CD4-positive, alpha-beta memory T cell (primary cell): ENCODE measurements around the gene TRIM7. TPM values are rescaled to one million over a fixed set of nuclear protein-coding genes. Genes with fewer than 3 reads are reported as not detected.

Experiments used
- CTCF ChIA-PET: fragments of 350-600 bp; sonication (Branson Sonifier 250); formaldehyde crosslinking; loops from one replicate; lab custom pipeline; 2021; ENCODE audit warnings: inconsistent platforms; ENCODE audit not compliant: partially characterized antibody; lab: Charles Lee
- POLR2A ChIA-PET: fragments of 350-600 bp; sonication (Branson Sonifier 250); formaldehyde crosslinking; loops from one replicate; lab custom pipeline; 2021; ENCODE audit not compliant: partially characterized antibody; lab: Charles Lee
- DNase-seq, 5 donors: peaks; one replicate each; pipeline versions ENCODE4 v3.0.0 to v3.0.0-alpha.2; 2020 to 2022; ENCODE audit warnings: mixed read lengths in 1 of 5
- H3K27ac ChIP-seq: one replicate; pipeline ENCODE4 v1.7.0; 2013; ENCODE audit warnings: low read depth, low read length
- H3K27me3 ChIP-seq: 2 replicates; pipeline ENCODE4 v1.7.0; 2013; ENCODE audit warnings: mild to moderate bottlenecking, low read length, moderate library complexity; ENCODE audit not compliant: insufficient read depth
- H3K36me3 ChIP-seq: 2 replicates; pipeline ENCODE4 v1.7.0; 2013; ENCODE audit warnings: mild to moderate bottlenecking, low read length, moderate library complexity; ENCODE audit not compliant: insufficient read depth
- H3K4me1 ChIP-seq: 2 replicates; pipeline ENCODE4 v1.7.0; 2013; ENCODE audit warnings: mild to moderate bottlenecking, low read length, moderate library complexity; ENCODE audit not compliant: insufficient read depth
- H3K4me3 ChIP-seq, 2 donors: one replicate each; pipeline ENCODE4 v1.7.0; 2013; ENCODE audit warnings: low read length in 2 of 2, mild to moderate bottlenecking in 1 of 2
- H3K9me3 ChIP-seq, 2 donors: one replicate each; pipeline ENCODE4 v1.7.0; 2013; ENCODE audit warnings: low read length in 2 of 2, control low read depth in 1 of 2; ENCODE audit not compliant: control insufficient read depth in 1 of 2
- H3K27ac Mint-ChIP-seq, 7 donors: one replicate each; pipeline ENCODE4 v1.8.0; 2020 to 2021; ENCODE audit warnings: mixed read lengths in 7 of 7, mild to moderate bottlenecking in 6 of 7, inconsistent platforms in 3 of 7, moderate library complexity in 3 of 7
- H3K27me3 Mint-ChIP-seq, 2 donors: one replicate each; pipeline ENCODE4 v1.8.0; 2020 to 2021; ENCODE audit warnings: mixed read lengths in 2 of 2
- H3K36me3 Mint-ChIP-seq, 2 donors: one replicate each; pipeline ENCODE4 v1.8.0; 2020 to 2021; ENCODE audit warnings: mixed read lengths in 2 of 2, inconsistent platforms in 1 of 2, mild to moderate bottlenecking in 1 of 2
- H3K4me1 Mint-ChIP-seq, 4 donors: one replicate each; pipeline ENCODE4 v1.8.0; 2020 to 2021; ENCODE audit warnings: mixed read lengths in 4 of 4, mild to moderate bottlenecking in 1 of 4
- H3K4me3 Mint-ChIP-seq, 8 donors: one replicate each; pipeline ENCODE4 v1.8.0; 2020 to 2021; ENCODE audit warnings: mixed read lengths in 8 of 8, mild to moderate bottlenecking in 7 of 8, moderate library complexity in 6 of 8, inconsistent platforms in 3 of 8
- H3K9me3 Mint-ChIP-seq, 8 donors: one replicate each; pipeline ENCODE4 v1.8.0; 2020 to 2021; ENCODE audit warnings: mixed read lengths in 8 of 8, mild to moderate bottlenecking in 5 of 8, inconsistent platforms in 3 of 8, moderate library complexity in 1 of 8
- intact Hi-C: fragments of 100-400 bp; cut with micrococcal nuclease; formaldehyde crosslinking; loops from one replicate; pipeline ENCODE4 v1.15.1; 2023
- polyA plus RNA-seq, 2 donors: library from polyadenylated mRNA; unstranded; fragments of 300-500 nt; fragmentation: Illumina TruSeq; gene quantifications; one replicate each; pipeline ENCODE4 v1.2.3, GENCODE V29; 2021
- total RNA-seq, 2 experiments: library from RNA; stranded (reverse); gene quantifications; one replicate each; pipeline ENCODE4 v1.2.3, GENCODE V29; 2021

The TRIM7 gene
- total and polyA plus RNA-seq, 4 experiments from 2014 or later: 0.63 to 4.2 (median 2.0) TPM

GRCh38 chr5:181203093-181203711, 1.8 kb downstream of the TRIM7 start:
- POLR2A ChIA-PET: interaction anchor here (0.9 to 8.9 kb wide), 5 partner anchors 10 to 58 kb away, joined by 3 to 412 read pairs (median 7); partner anchors contain the start of genes TRIM41 and TRIM52
- Mint-ChIP-seq H3K36me3 (peaks cover 0 to 17% of the 10 kb centered on the region in 2 donors), H3K27me3 (peaks cover 7 to 10% of the 10 kb centered on the region in 2 donors)

GRCh38 chr5:181200816-181201215, 4.2 kb downstream of the TRIM7 start:
- no peak overlapping the region for H3K27ac ChIP-seq
- ChIA-PET CTCF (interaction anchor here (7.8 kb wide), 1 partner anchor 10 kb away, joined by 100 read pairs; no protein-coding TSS in a partner anchor), POLR2A (interaction anchor here (2.3 to 8.9 kb wide), 2 partner anchors 8 to 11 kb away, joined by 21 to 412 read pairs; no protein-coding TSS in a partner anchor)
- no peak overlapping the region for H3K4me3 Mint-ChIP-seq
- intact Hi-C loops: no loop called here
- no peak for DNase-seq
- H3K4me3 ChIP-seq: no peak overlapping the region
- peaks cover 15% of the 10 kb centered on the region for H3K4me1 ChIP-seq
- H3K27me3 ChIP-seq: no peaks in the 10 kb centered on the region
- H3K9me3 Mint-ChIP-seq: peaks cover 0 to 2% (median 0%) of the 10 kb centered on the region in 8 donors
- H3K4me1 Mint-ChIP-seq: peaks cover 4 to 11% (median 8%) of the 10 kb centered on the region in 4 donors
- H3K36me3 ChIP-seq: no peaks in the 10 kb centered on the region
- H3K27me3 Mint-ChIP-seq: peaks cover 0 to 2% of the 10 kb centered on the region in 2 donors
- H3K9me3 ChIP-seq: no peaks in the 10 kb centered on the region
- H3K36me3 Mint-ChIP-seq: peaks cover 0 to 4% of the 10 kb centered on the region in 2 donors
- peak overlapping the region in 1 of 7 donors; percentile 55 for H3K27ac Mint-ChIP-seq

More at GRCh38 chr5:181203093-181203711, 1.8 kb downstream of the TRIM7 start:
- intact Hi-C loops: no loop called here
- Histone ChIP-seq H3K4me1 (peaks cover 31% of the 10 kb centered on the region), H3K4me3 (no peak overlapping the region), H3K27ac (no peak overlapping the region), H3K9me3 (no peaks in the 10 kb centered on the region), H3K27me3 (no peaks in the 10 kb centered on the region), H3K36me3 (no peaks in the 10 kb centered on the region)
- H3K9me3 Mint-ChIP-seq: peaks cover 0 to 21% (median 1%) of the 10 kb centered on the region in 8 donors
- no peak for DNase-seq
- CTCF ChIA-PET: interaction anchor here (7.8 kb wide), 1 partner anchor 13 kb away, joined by 100 read pairs; no protein-coding TSS in a partner anchor
- H3K4me1 Mint-ChIP-seq: peaks cover 21 to 35% (median 28%) of the 10 kb centered on the region in 4 donors
- peak overlapping the region in 3 of 7 donors; percentile 1 to 89 (median 17) for H3K27ac Mint-ChIP-seq
- peak overlapping the region in 7 of 8 donors; percentile 84 to 93 (median 86) for H3K4me3 Mint-ChIP-seq

- DNase-seq: no peak
- CTCF ChIA-PET: no interaction called here
- Histone ChIP-seq H3K4me1 (peaks cover 9% of the 10 kb centered on the region), H3K9me3 (no peaks in the 10 kb centered on the region), H3K27ac (no peak overlapping the region), H3K36me3 (no peaks in the 10 kb centered on the region), H3K27me3 (no peaks in the 10 kb centered on the region), H3K4me3 (no peak overlapping the region)
- Mint-ChIP-seq H3K4me1 (peaks cover 0 to 6% (median 3%) of the 10 kb centered on the region in 4 donors), H3K36me3 (peaks cover 0 to 2% of the 10 kb centered on the region in 2 donors), H3K9me3 (peaks cover 0 to 2% (median 0%) of the 10 kb centered on the region in 8 donors), H3K4me3 (no peak overlapping the region), H3K27ac (peak overlapping the region in 1 of 7 donors; percentile 48), H3K27me3 (no peaks in the 10 kb centered on the region)
- POLR2A ChIA-PET: interaction anchor here (2.3 kb wide), 1 partner anchor 10 kb away, joined by 21 read pairs; no protein-coding TSS in a partner anchor
- intact Hi-C loops: no loop called here
Observed at GRCh38 chr5:181199881-181200638, 4.9 kb downstream of the TRIM7 start.

- no peak overlapping the region for H3K27ac ChIP-seq
- H3K4me1 ChIP-seq: peaks cover 3% of the 10 kb centered on the region
- Mint-ChIP-seq H3K27ac (no peak overlapping the region), H3K9me3 (peaks cover 0 to 2% (median 0%) of the 10 kb centered on the region in 8 donors), H3K4me3 (no peak overlapping the region), H3K4me1 (peaks cover 0 to 4% (median under 1%) of the 10 kb centered on the region in 4 donors), H3K36me3 (peaks cover 0 to under 1% of the 10 kb centered on the region in 2 donors), H3K27me3 (no peaks in the 10 kb centered on the region)
- no peaks in the 10 kb centered on the region for H3K9me3 ChIP-seq
- DNase-seq: no peak
- CTCF ChIA-PET: interaction anchor here (1.1 kb wide), 1 partner anchor 9 kb away, joined by 3 read pairs; no protein-coding TSS in a partner anchor
- no peaks in the 10 kb centered on the region for H3K36me3 ChIP-seq
- POLR2A ChIA-PET: interaction anchor here (2.3 to 12.9 kb wide), 3 partner anchors 6 to 24 kb away, joined by 8 to 412 read pairs (median 21); partner anchors contain the start of genes TRIM41 and TRIM7
- no peaks in the 10 kb centered on the region for H3K27me3 ChIP-seq
- intact Hi-C loops: no loop called here
- no peak overlapping the region for H3K4me3 ChIP-seq
Observed at GRCh38 chr5:181198905-181199519, 6.0 kb downstream of the TRIM7 start.

- Histone ChIP-seq H3K36me3 (no peaks in the 10 kb centered on the region), H3K27ac (no peak overlapping the region), H3K4me1 (peaks cover 4% of the 10 kb centered on the region), H3K4me3 (no peak overlapping the region), H3K27me3 (no peaks in the 10 kb centered on the region), H3K9me3 (no peaks in the 10 kb centered on the region)
- POLR2A ChIA-PET: interaction anchor here (1.3 to 12.9 kb wide), 5 partner anchors 7 to 25 kb away, joined by 5 to 412 read pairs (median 10); partner anchors contain the start of genes TRIM41 and TRIM7
- Mint-ChIP-seq H3K4me1 (peaks cover 0 to 7% (median 4%) of the 10 kb centered on the region in 4 donors), H3K27me3 (no peaks in the 10 kb centered on the region), H3K27ac (peak overlapping the region in 1 of 7 donors; percentile 59), H3K4me3 (no peak overlapping the region), H3K9me3 (peaks cover 0 to 2% (median 0%) of the 10 kb centered on the region in 8 donors), H3K36me3 (no peaks in the 10 kb centered on the region)
- intact Hi-C loops: no loop called here
- DNase-seq: no peak
- CTCF ChIA-PET: interaction anchor here (0.8 to 1.1 kb wide), 4 partner anchors 8 to 21 kb away, joined by 3 to 6 read pairs (median 3); no protein-coding TSS in a partner anchor
Observed at GRCh38 chr5:181198106-181198685, 6.8 kb downstream of the TRIM7 start.

- CTCF ChIA-PET: interaction anchor here (0.8 to 1.0 kb wide), 3 partner anchors 9 to 22 kb away, joined by 3 to 6 read pairs (median 3); no protein-coding TSS in a partner anchor
Observed at GRCh38 chr5:181197326-181197951, 7.6 kb downstream of the TRIM7 start.

More at GRCh38 chr5:181197326-181197951, 7.6 kb downstream of the TRIM7 start:
- peaks cover 4 to 14% (median 10%) of the 10 kb centered on the region in 4 donors for H3K4me1 Mint-ChIP-seq
- no peak for DNase-seq
- H3K27me3 ChIP-seq: no peaks in the 10 kb centered on the region
- peaks cover 0 to 2% of the 10 kb centered on the region in 2 donors for H3K36me3 Mint-ChIP-seq
- H3K9me3 ChIP-seq: no peaks in the 10 kb centered on the region
- H3K4me3 ChIP-seq: no peak overlapping the region
- no peak overlapping the region for H3K4me3 Mint-ChIP-seq
- H3K9me3 Mint-ChIP-seq: peaks cover 0 to 2% (median 0%) of the 10 kb centered on the region in 8 donors
- H3K4me1 ChIP-seq: peaks cover 12% of the 10 kb centered on the region
- no peaks in the 10 kb centered on the region for H3K36me3 ChIP-seq
- no peaks in the 10 kb centered on the region for H3K27me3 Mint-ChIP-seq
- POLR2A ChIA-PET: interaction anchor here (1.3 to 12.9 kb wide), 4 partner anchors 8 to 25 kb away, joined by 5 to 412 read pairs (median 9); partner anchors contain the start of genes TRIM41 and TRIM7
- intact Hi-C loops: no loop called here
- peak overlapping the region in 1 of 7 donors; percentile 6 for H3K27ac Mint-ChIP-seq
- no peak overlapping the region for H3K27ac ChIP-seq
